Measurements from ENCODE around the gene KLF8.

KLF8 gene

DNA sequence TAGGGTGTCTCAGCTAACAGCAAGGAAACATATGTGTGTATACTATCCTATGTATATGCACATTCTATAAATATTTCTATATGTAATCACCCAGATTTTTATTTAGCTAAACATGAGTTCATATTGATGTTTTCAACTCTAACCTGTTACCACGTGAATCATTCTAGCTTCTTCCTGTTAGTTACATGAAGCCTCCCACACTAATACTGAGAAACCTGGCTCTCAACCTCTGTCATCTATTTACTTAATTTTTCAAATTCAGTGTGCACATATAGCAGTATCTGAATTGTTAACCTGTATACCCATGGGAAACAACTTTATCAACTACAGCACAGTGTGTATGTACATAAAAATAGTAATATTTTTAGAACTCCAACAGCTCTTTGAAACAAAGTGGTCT lies 57.3 kb downstream of the KLF8 start:
- H3K4me3 ChIP-seq (ENCODE audit: low read depth, low read length), result no peak overlapping the region
- TF ChIP-seq, protein P1, sequence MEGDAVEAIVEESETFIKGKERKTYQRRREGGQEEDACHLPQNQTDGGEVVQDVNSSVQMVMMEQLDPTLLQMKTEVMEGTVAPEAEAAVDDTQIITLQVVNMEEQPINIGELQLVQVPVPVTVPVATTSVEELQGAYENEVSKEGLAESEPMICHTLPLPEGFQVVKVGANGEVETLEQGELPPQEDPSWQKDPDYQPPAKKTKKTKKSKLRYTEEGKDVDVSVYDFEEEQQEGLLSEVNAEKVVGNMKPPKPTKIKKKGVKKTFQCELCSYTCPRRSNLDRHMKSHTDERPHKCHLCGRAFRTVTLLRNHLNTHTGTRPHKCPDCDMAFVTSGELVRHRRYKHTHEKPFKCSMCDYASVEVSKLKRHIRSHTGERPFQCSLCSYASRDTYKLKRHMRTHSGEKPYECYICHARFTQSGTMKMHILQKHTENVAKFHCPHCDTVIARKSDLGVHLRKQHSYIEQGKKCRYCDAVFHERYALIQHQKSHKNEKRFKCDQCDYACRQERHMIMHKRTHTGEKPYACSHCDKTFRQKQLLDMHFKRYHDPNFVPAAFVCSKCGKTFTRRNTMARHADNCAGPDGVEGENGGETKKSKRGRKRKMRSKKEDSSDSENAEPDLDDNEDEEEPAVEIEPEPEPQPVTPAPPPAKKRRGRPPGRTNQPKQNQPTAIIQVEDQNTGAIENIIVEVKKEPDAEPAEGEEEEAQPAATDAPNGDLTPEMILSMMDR (conservative IDR thresholded peaks at IDR 0.05; ENCODE audit: low read depth, low read length), result no peak
- no peak for DNase-seq (ENCODE audit: low read depth)

DNA sequence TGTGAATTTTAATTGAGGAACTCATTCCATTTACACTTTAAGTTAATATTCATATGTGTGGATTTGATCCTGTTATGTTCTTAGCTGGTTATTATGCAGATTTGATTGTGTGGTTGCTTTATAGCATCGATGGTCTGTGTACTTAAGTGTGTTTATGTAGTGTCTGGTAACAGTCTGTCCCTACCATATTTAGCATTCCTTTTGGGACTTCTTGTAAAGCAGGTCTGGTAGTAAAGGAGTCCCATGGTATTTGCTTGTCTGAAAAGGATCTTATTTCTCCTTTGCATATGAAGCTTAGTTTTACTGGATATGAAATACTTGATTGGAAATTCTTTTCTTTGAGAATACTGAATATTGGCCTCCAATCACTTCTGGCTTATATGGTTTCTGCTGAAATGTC lies 76.6 kb downstream of the KLF8 start:
- no peak for DNase-seq (ENCODE audit: low read depth)
- H3K4me3 ChIP-seq (ENCODE audit: low read depth, low read length), result no peak overlapping the region
- TF ChIP-seq, protein P1 (conservative IDR thresholded peaks at IDR 0.05; ENCODE audit: low read depth, low read length), result no peak

DNA sequence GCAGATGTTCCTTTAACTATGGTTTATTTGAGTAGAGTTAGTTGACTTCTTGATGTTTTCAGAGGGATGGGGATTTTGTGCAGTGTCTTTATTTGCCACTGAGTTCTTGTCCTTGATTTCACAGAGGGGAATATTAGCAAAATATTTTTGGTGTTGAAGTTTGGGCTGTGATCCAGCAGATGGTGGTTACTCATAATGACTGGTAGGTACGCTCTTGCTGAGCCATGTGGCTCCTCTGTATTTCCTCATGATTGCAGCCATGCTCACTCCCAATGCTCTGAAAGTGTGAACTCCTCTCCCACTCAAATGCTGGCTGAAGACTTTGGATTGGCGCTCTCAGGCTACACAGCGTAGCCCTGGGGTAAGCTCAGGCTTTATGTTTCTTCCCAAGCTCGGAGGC lies 77.7 kb downstream of the KLF8 start:
- no peak overlapping the region for H3K4me3 ChIP-seq (ENCODE audit: low read depth, low read length)
- TF ChIP-seq, protein P1 (conservative IDR thresholded peaks at IDR 0.05; ENCODE audit: low read depth, low read length), result no peak
- no peak for DNase-seq (ENCODE audit: low read depth)

DNA sequence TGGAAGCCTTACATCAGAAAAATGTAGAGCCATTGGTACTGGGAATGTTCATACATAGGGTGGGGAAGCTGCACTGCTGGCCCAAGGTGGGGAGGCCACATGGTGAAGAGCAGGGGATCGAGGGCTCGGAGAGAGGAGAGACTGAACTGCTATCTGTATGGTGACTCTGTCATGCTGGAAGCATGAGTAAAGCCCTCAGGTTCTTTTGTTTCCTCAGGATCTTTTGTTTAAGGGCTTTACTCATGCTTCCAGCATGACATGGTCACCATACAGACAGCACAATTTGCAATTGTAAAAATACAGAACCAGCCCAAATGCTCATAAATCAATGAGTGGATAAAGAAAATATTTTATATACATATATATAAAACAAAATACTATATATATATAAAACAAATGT lies 78.4 kb downstream of the KLF8 start:
- TF ChIP-seq, protein P1 (conservative IDR thresholded peaks at IDR 0.05; ENCODE audit: low read depth, low read length), result no peak
- no peak for DNase-seq (ENCODE audit: low read depth)
- H3K4me3 ChIP-seq (ENCODE audit: low read depth, low read length), result no peak overlapping the region

DNA sequence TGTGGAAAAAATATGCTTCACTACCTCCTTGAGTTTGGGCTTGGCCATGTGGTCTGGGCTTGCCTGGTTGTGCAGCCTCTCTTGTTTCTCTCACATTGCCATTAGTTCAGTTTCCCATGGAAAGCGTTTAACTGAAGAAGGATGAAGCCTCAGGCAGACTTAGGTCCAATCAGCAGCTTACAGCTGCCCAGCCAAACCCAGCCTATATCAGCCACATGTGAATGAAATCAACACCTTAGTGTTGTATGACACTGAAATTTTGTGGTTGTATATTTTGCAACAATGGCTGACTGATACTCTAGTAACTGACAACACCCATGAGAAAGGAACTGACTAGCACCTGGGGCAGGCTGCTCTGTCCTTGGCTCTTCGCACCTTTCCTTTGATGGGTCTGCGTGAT lies 81.2 kb downstream of the KLF8 start:
- no peak overlapping the region for H3K4me3 ChIP-seq (ENCODE audit: low read depth, low read length)
- TF ChIP-seq, protein P1 (conservative IDR thresholded peaks at IDR 0.05; ENCODE audit: low read depth, low read length), result no peak
- no peak for DNase-seq (ENCODE audit: low read depth)

DNA sequence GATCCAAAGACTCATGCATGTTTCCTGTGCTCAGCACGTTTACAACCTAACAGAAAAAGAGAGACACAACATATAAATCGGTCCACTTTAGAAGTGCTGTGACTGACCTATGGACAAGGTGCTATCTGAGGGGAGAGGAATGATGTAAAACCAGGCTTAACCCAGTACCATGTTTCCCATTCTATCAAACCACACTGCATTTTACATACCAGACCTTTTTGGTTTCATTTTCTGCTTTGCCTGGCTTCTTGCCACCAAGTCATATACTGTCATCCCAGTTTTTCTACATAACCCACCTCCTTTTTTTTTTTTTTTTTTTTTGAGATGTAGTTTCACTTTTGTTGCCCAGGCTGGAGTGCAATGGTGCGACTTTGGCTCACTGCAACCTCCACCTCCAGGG lies 82.2 kb downstream of the KLF8 start:
- TF ChIP-seq, protein P1 (conservative IDR thresholded peaks at IDR 0.05; ENCODE audit: low read depth, low read length), result no peak
- no peak for DNase-seq (ENCODE audit: low read depth)
- H3K4me3 ChIP-seq (ENCODE audit: low read depth, low read length), result no peak overlapping the region

DNA sequence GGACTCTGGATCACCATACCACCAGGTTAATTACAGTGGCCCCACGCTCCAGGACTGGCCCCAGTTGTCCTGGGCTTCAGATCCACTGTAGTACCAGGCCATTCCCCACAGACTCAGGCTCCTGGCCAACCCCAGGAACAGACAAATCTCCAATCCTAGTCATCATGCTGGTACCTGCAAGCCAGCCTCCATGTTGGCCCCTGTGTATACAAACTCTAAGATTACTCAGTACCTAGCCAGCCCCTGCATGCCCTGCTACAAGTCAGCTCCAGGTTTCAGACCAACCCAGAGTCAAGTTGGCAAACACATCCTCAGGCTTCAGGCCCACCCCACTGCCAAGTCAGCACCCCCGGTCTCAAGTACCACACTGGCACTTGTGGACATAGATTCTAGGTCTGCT lies 85.9 kb downstream of the KLF8 start:
- H3K4me3 ChIP-seq (ENCODE audit: low read depth, low read length), result no peak overlapping the region
- TF ChIP-seq, protein P1 (conservative IDR thresholded peaks at IDR 0.05; ENCODE audit: low read depth, low read length), result no peak
- DNase-seq (ENCODE audit: low read depth), result no peak

Measured in choroid plexus epithelial cell (primary cell).